Transverse colon (tissue), 4 donors: Measurements from ENCODE around the gene LRP8. TPM values are rescaled to one million over a fixed set of nuclear protein-coding genes. Genes with fewer than 3 reads are reported as not detected.

Experiments
- DNase-seq: peaks from one replicate; pipeline ENCODE4 v3.0.0-alpha.2; 2019
- H3K27ac ChIP-seq, 4 donors: fragments of 200-600 bp; sonication (generic); 2 replicates each; pipeline ENCODE4 v1.5.1; 2016 to 2018; ENCODE audit warnings: inconsistent platforms in 4 of 4
- H3K27me3 ChIP-seq: fragments of 200-600 bp; sonication (generic); 2 replicates; pipeline ENCODE4 v1.5.1; 2017; ENCODE audit warnings: inconsistent platforms
- H3K36me3 ChIP-seq, 4 donors: fragments of 200-600 bp; sonication (generic); 2 replicates each; pipeline ENCODE4 v1.5.1; 2017 to 2019; ENCODE audit warnings: inconsistent platforms in 4 of 4
- H3K4me1 ChIP-seq, 4 donors: fragments of 200-600 bp; sonication (generic); 2 replicates each; pipeline ENCODE4 v1.5.1; 2017 to 2020; ENCODE audit warnings: inconsistent platforms in 4 of 4
- H3K4me3 ChIP-seq, 4 donors: fragments of 200-600 bp; sonication (generic); 1 replicate in 1 of 4; 2 replicates in 3 of 4; pipeline versions ENCODE4 v1.5.1 to v1.6.1; 2017 to 2019; ENCODE audit warnings: inconsistent platforms in 4 of 4
- H3K9me3 ChIP-seq, 2 donors: fragments of 200-600 bp; sonication (generic); 2 replicates each; pipeline ENCODE4 v1.5.1; 2017 to 2019; ENCODE audit warnings: inconsistent platforms in 2 of 2
- CTCF ChIP-seq, 5 experiments: fragments of 200-600 bp in 3 of 5; fragments of 450-650 bp in 2 of 5; sonication (generic) in 3 of 5; IDR thresholded peaks; 1 replicate in 2 of 5; 2 replicates in 3 of 5; pipeline ENCODE4 v1.5.1; 2016 to 2017; ENCODE audit warnings: antibody characterized with exemption in 5 of 5, inconsistent platforms in 3 of 5, mild to moderate bottlenecking in 2 of 5, moderate library complexity in 1 of 5
- EP300 ChIP-seq: sonication (generic); formaldehyde crosslinking; IDR thresholded peaks from one replicate; pipeline ENCODE4 v1.6.1; 2017; ENCODE audit warnings: antibody characterized with exemption, low read depth
- POLR2A ChIP-seq: fragments of 450-650 bp; IDR thresholded peaks from one replicate; pipeline ENCODE4 v1.6.1; 2016; ENCODE audit warnings: antibody characterized with exemption, mild to moderate bottlenecking, moderate library complexity
- POLR2AphosphoS5 ChIP-seq, 3 donors: sonication (generic); formaldehyde crosslinking; IDR thresholded peaks; one replicate each; pipeline ENCODE4 v1.6.1; 2016; ENCODE audit warnings: antibody characterized with exemption in 3 of 3
- WGBS, 2 donors: methylation state at CpG; one replicate each; pipeline ENCODE4 v1.1.5; 2018; ENCODE audit warnings: low coverage in 1 of 2; 5-methylcytosine and 5-hydroxymethylcytosine counted together
- in situ Hi-C, 4 donors: fragments of 200-750 bp; cut with MboI; loops; one replicate each; pipeline versions ENCODE4 v1.15.0 to v1.15.1; 2017; ENCODE audit warnings: low sequenced_read_pairs in 3 of 4, low pct_ligation_motif_present in 1 of 4, low pct_unique_long_range_greater_than_20kb in 1 of 4
- intact Hi-C: fragments of 100-400 bp; cut with DNase I; formaldehyde crosslinking; loops from one replicate; pipeline ENCODE4 v1.15.1; 2023; ENCODE audit warnings: low total_unique reads
- total RNA-seq, 4 donors: library from RNA; depleted of rRNA; stranded (reverse); fragments of >200 nt; gene quantifications; one replicate each; pipeline ENCODE4 v1.1.0, GENCODE V29; 2016

LRP8 gene
- total RNA-seq, 4 donors from 2014 or later = 0.37 to 10.7 (median 1.4) TPM

DNA sequence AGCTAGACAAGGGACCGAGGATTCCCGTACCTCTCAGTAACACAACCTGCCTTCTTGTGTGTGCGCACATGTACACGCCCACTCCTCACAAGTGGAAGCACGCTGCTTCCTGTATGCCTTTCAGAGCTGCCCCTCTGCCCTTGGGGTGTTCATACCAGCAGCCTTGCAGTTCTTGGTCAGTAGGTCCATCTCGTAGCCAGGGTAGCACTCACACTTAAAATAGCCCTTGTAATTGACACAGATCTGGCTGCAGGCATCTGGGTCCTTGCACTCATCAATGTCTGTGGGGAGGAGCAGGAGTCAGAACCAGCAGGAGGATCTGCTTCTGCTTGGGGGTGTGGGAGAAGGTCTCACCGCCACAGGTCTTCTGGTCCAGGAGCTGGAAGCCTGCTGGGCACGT is 57.0 kb downstream of the LRP8 start:
- intact Hi-C loops = no loop called here

GRCh38 chr1:53270107-53270506 is 57.8 kb downstream of the LRP8 start:
- Histone ChIP-seq H3K27me3 (no peaks in the 10 kb centered on the region), H3K4me3 (no peak overlapping the region), H3K27ac (no peak overlapping the region), H3K4me1 (no peaks in the 10 kb centered on the region), H3K9me3 (no peaks in the 10 kb centered on the region), H3K36me3 (no peaks in the 10 kb centered on the region)
- no peak for DNase-seq
- TF ChIP-seq CTCF (IDR thresholded peaks at IDR 0.05) = no peak
- TF ChIP-seq EP300 = no peak
- TF ChIP-seq POLR2AphosphoS5 (IDR thresholded peaks at IDR 0.05) = no peak
- TF ChIP-seq POLR2A = no peak
- WGBS, 2 donors = 67% methylated on average over 1 of the region's 1 CpG; no CpG with 5 or more reads in 1 of the 2 donors
- in situ Hi-C loops (no loop called here), intact Hi-C loops (no loop called here)

More for the DNA sequence above, 57.0 kb downstream of the LRP8 start:
- Histone ChIP-seq H3K4me3 (no peak overlapping the region), H3K9me3 (no peaks in the 10 kb centered on the region), H3K27me3 (no peaks in the 10 kb centered on the region), H3K4me1 (no peaks in the 10 kb centered on the region), H3K36me3 (no peaks in the 10 kb centered on the region), H3K27ac (no peak overlapping the region)
- in situ Hi-C loops = no loop called here
- no peak for TF ChIP-seq CTCF (IDR thresholded peaks at IDR 0.05)
- TF ChIP-seq POLR2AphosphoS5 (IDR thresholded peaks at IDR 0.05) = no peak
- TF ChIP-seq POLR2A = no peak
- TF ChIP-seq EP300 = no peak
- no peak for DNase-seq
- 98 to 100% methylated on average over 2 to 8 of the region's 8 CpGs for whole genome bisulfite sequencing, 2 donors

- no peak for TF ChIP-seq POLR2A
- TF ChIP-seq CTCF (IDR thresholded peaks at IDR 0.05) = no peak
- no peak for TF ChIP-seq POLR2AphosphoS5 (IDR thresholded peaks at IDR 0.05)
- TF ChIP-seq EP300 = no peak
- no peak overlapping the region for H3K27ac ChIP-seq
- H3K4me3 ChIP-seq = no peak overlapping the region
- H3K9me3 ChIP-seq = no peaks in the 10 kb centered on the region
- in situ Hi-C loops = no loop called here
- no peaks in the 10 kb centered on the region for H3K36me3 ChIP-seq
- no peaks in the 10 kb centered on the region for H3K27me3 ChIP-seq
- intact Hi-C loops = no loop called here
- DNase-seq = no peak
- no peaks in the 10 kb centered on the region for H3K4me1 ChIP-seq
Observed at GRCh38 chr1:53267761-53268160, 60.1 kb downstream of the LRP8 start.

- intact Hi-C loops (no loop called here), in situ Hi-C loops (no loop called here)
- no peaks in the 10 kb centered on the region for H3K36me3 ChIP-seq
- TF ChIP-seq EP300 (no peak), CTCF (IDR thresholded peaks at IDR 0.05) (peak in 2 of 5 experiments; percentile 14 to 15)
- no peaks in the 10 kb centered on the region for H3K4me1 ChIP-seq
- no peaks in the 10 kb centered on the region for H3K9me3 ChIP-seq
- H3K27me3 ChIP-seq = no peaks in the 10 kb centered on the region
- no peak overlapping the region for H3K27ac ChIP-seq
- no peak for DNase-seq
- no peak overlapping the region for H3K4me3 ChIP-seq
Observed at GRCh38 chr1:53266038-53266437, 61.8 kb downstream of the LRP8 start.
